ENCODE measurements around the gene ASIC4.

GRCh38 chr2:219524817-219525216 lies 10.5 kb downstream of the ASIC4 start:
- TF ChIP-seq TAF7 (optimal IDR thresholded peaks at IDR 0.05; ENCODE audit: borderline replicate concordance, low read depth, low read length) (no peak), POLR2A (IDR thresholded peaks at IDR 0.05; ENCODE audit: control extremely low read depth in 1 of 2, low read depth in 2 of 2, low read length in 2 of 2) (no peak), TAF1 (IDR thresholded peaks at IDR 0.05; ENCODE audit: low read depth, low read length) (no peak), ZNF274 (IDR thresholded peaks at IDR 0.05; ENCODE audit: borderline replicate concordance, extremely low read depth, low read length) (no peak)
